Measurements from ENCODE around the gene TRPM3.

GRCh38 chr9:70772601-70773000, 348.8 kb downstream of the TRPM3 start:
- no peak for TF ChIP-seq CTCF (IDR thresholded peaks at IDR 0.05)
- TF ChIP-seq POLR2A (IDR thresholded peaks at IDR 0.05), result no peak
